ENCODE measurements around the gene MEMO1.
"Not testable (repeated sequence)": the region's sequence is repeated elsewhere in the genome, so short reads cannot be mapped to it uniquely, and the experiment has no call there.

MEMO1 gene

DNA sequence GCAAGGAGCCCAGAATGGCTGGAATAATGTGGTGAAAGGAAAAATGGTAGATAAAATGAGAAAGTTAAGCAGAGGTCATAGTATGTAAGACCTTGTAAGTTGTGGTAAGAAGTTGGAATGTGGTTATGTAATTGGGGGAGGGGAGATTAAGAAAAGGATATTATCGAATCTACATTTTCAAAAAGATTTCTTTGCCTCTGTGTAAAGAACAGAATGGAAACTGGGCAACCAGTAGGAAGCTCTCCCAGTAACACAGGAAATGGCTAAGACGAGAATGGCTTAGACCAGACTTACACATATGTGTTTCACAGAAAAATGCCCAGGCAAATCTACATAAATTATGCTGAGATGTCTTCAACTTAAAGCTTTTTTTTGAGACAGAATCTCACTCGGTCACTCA lies 13.2 kb downstream of the MEMO1 start:
- no peak for DNase-seq

DNA sequence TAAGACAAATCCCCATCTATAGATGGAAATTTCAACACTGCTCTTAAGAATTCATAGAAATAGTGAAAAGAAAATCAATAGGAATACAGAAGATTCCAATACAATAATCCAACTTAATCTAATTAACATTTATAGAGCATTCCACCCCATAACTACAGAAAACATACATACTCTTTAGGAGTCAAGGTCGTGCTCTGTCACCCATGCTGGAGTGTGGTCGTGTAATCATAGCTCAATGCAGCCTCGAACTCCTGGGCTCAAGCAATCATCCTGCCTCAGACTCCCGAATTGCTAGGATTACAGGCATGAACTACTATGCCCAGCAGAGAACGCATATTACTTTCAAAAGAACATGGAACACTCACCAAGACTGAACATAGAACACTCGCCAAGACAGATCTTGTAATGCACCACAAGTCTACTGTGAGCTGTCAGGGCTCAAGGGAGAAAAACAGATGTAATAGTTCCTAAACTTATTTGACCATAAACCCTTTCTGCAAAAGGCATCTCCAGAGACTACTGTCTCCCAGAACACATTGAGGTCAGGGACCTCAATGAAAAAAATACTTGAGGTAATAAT lies 14.1 kb downstream of the MEMO1 start:
- DNase-seq: no peak

DNA sequence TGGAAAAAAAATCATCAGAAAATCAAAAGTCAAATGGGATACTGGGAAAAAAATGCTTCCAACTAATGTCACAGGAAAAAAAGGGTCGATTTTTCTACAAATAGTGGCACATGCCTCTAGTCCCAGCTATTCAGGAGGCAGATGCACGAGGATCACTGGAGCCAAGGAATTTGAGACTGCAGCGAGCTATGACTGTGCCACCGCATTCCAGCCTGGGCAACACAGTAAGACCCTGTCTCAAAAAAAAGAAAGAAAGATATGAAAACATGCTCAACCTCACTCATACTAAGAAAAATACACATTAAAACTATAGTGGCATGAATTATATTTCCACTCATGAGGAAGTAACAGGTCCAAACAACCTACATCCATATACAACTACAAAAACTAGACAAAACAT lies 17.9 kb downstream of the MEMO1 start:
- DNase-seq: no peak

DNA sequence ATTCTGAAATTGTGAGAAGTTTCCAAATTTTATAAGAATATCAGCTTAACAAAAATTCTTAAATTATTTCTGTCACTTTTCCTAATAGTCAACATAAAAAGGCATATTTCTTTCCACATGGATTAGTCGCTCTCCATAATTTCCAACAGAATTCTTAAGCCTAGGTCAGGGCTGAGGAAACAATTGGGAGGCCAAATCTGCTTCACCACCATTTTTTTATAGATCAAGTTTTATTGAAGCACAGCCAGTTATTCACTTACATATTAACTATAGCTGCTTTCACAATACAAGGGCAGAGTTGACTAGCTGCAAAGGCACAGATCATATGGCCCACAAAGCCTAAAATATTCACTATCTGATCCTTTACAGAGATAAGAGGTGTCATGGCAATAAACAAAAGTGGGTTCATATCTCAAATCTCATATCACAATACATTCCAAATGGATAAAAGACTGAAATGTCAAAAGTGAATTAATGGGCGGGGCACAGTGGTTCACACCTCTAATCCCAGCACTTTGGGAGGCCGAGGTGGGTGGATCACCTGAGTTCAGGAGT lies 18.7 kb downstream of the MEMO1 start:
- no peak for DNase-seq

DNA sequence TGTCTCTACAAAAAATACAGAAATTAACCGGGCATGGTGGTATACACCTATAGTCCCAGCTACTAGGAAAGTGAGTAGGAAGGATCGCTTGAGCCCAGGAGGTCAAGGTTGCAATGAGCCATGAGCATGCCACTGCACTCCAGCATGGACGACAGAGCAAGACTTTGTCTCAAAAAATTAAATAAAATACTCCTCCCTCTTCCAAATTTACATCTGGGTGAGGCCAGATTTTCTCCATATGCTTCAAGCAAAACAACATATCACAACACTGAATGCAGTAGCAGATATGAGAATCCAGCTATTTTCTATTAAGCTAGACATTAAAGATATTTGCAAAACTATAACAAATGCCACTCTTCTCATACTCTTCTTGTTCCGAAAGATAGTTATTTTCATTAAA lies 20.9 kb downstream of the MEMO1 start:
- no peak for DNase-seq

DNA sequence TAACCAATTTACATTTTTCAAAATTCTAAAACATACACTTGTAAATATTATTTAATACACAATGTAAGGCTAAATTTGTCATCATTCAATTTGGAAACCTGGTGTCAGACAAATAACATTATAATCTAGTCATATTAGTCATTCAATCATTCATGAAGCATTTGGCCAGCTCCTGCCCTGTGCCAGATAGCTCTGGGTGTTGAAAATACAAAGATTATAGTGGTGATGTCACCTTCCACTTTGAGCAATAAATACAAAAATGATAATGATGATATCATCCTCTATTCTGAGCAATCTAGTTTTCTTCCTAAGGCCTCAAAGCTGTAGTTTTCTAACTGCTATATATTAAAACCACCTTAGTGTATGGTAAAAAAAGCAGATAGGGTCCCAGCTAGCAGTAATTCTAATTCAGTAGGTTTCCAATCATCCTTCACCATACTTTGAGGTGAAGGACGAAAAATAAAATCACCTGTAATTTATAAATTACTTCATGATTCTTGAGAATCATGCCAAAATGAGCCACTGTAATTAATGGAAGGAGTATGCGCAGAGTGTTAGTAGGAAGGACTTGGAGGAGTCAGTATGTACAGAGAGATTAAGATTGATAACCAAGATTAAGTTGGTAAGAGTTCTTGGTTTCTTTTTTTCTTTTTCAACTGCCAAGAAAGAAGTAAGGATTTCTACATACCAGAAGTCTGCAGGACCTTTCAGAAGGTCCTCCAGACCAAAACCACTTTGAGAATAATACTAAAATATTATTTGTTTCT lies 23.2 kb downstream of the MEMO1 start:
- DNase-seq: peak; percentile 70

DNA sequence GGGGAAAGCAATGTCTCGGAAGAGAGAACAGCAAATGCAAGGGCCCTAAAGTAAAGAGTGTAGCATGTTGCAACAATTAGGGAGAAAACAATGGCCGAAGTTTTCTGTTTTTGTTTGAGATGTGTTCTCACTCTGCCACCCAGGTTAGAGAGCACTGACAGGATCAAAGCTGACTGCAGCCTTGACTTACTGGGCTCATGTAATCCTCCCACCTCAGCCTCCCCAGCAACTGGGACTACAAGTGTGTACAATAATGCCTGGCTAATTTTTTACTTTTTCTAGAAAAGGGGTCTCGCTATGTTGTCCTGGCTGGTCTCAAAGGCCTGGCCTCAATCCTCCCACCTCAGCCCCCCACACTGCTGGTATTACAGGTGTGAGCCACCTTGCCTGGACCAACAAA lies 23.9 kb downstream of the MEMO1 start:
- DNase-seq: no peak

DNA sequence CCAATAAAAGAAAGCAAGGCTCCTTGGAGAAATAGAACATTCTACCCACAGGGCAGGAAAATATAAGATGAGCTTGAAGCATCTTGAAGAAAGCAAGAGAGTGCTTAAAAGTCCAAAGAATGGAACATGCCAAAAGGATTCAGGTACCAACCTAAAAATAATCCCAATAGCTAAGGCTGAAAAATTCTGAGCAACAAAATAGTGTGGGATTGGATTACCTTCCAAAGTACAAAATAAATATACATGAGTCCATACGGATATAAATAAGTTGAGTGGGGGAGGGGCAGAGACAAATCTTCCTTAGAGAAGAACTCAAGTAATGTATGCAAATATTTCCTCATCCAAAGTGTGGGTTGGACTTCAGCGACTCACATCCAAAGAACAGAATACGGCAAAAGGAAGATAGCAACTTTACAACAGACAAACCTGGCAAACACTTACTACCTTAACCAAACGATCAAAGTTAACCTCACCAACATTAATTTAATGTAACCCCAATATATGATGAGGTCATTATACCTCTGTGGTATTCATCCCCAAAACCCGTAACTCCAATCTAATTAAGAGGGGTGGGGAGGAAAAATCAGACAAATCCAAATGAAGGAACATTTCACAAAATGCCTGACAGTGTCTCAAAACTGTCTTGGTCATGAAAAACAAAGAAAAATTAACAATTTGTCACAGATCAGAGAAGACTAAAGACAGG lies 26.9 kb downstream of the MEMO1 start:
- DNase-seq: peak; percentile 18

DNA sequence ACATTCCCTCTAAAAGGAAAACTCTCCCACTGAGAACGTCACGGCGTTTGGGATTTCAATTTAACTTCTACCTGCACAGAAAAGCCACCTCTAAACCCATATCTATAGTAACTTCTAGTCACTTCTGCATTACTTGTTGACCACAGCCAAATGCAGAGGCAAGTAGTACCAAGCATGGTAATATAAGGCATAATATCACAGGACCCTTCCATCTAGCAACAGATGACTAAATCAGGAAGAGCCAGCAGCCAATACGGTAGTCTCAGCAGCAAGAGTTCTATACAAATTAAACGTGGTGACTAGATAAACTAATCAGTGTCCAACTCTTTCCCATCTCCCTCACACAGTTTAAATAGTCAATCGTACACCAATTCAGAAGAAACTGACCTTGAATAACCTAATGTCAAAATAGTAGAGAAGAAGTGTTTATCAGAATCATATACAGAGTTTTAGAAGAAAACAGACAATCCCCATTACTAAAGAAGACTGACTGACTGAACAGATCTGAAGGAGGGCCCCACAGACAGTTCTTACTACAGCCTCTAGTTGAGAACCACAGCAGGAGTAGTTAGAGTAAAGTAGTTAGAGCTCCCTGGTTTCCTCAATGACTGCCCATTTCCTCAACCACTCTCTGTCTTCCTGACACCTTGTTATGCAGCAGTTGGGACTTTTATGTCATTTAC lies 30.0 kb downstream of the MEMO1 start:
- DNase-seq: peak; percentile 47

DNA sequence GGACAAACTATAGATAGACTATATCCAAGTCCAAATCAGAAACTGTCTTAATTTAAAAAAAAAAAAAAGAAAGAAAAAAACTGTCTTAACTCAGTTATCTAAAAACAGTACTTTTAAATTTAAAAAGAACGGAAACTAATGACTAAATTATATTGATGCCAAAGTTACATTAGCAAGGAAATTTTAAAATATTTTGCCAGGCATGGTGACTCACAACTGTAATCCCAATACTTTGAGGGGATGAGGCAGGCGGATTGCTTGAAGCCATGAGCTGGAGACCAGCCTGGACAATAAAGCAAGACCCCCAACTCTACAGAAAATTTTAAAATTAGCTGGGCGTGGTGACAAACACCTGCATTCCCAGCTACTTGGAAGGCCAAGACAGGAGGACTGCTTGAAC lies 30.9 kb downstream of the MEMO1 start:
- peak; percentile 31 for DNase-seq

DNA sequence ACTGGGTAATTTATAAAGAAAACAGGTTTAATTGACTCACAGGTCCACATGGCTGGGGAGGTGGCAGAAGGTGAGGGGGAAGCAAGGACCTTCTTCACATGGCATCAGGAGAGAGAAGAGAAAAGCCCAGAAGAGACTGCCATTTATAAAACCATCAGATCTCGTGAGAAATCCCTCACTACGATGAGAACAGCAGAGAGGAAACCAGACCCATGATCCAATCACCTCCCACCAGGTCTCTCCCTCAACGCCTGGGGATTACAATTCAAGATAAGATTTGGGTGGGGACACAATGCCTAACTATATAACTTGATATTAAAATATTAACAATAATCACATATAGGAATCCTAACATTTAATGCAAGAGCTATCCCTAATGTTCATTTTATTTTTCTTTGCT lies 31.8 kb downstream of the MEMO1 start:
- DNase-seq: no peak

DNA sequence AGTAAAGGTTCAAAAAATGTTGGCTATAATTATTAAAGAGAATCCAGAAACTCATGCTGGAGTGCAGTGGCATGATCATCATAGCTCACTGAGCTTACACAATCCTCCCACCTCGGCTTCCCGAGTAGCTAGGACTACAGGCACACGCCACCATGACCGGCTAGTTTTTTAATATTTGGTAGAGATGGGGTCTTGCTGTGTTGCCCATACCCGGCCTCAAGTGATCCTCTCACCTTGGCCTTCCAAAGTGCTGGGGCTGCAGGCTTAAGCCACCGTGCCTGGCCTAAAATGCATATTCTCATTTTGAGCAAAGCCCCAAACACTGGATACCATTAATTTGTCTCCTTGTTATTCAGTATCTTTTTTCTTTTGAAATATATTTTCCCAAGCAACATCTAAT lies 32.4 kb downstream of the MEMO1 start:
- no peak for DNase-seq

DNA sequence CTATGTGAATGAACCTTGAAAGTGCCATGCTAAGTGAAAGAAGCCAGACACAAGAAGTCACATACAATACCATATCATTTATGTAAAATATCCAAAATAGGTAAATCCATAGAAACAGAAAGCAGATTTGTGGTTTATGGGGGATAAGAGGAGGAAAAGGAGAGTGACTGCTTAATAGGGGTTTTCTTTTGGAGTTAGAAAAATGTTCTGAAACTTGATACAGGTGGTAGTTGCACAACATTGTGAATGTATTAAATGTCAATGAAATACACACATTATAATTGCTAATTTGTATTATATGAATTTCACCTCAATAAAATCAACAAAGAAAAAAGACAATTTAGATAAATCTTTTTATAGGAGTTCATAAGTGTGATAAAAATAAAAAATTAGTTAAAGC lies 37.1 kb downstream of the MEMO1 start:
- DNase-seq: no peak

DNA sequence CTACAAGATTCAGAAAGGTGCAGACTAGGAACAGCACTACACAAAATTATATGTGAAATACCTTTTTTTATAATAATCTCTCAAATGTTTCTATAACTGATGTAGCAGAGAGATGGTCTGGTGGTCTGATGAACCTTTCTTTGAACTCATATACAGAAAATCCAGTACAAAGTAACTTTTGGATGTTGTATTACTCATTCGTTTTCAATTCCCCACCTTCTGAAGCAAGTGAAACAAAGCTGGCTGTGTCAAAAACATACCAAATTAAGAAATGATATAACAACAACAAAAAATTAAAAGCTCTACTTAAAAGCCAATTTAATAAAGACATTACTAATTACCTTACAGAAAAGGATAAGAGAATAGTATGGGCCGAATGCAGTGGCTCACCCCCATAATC lies 38.7 kb downstream of the MEMO1 start:
- DNase-seq: no peak

DNA sequence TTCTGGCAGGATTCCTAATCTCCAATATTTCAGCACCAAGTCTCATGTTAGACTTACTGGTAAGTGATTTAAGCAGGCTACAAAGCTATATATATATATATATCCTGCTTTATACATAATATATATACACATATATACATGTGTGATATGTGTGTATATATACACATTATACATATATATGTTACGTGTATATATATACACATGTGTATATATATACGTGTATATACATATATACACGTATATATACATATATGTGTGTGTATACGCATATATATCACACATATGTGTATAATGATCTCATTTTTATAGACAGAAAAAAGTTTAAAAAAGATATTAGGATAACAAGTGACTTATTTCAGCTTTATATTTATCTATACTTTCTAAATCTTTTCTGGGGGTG lies 41.6 kb downstream of the MEMO1 start:
- DNase-seq: no peak

DNA sequence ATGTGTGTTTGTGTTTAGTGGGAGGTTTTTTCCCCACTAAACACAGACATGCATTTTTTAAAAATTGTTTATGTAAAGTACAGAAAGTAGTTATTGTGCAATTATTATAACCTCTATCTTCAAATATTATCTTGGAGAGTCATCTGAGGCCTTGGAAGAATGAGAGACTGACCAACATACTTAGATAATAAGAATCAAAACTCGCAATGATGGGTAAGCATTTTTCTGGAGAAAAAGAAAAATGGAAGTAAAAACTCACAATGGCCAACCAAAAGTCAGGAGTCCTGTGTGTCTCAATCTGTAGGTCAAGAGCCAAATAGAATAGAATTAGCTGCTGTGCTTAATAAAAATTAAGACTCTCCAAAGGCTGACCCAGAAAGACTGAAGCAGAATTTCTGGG lies 43.0 kb downstream of the MEMO1 start:
- no peak for DNase-seq

DNA sequence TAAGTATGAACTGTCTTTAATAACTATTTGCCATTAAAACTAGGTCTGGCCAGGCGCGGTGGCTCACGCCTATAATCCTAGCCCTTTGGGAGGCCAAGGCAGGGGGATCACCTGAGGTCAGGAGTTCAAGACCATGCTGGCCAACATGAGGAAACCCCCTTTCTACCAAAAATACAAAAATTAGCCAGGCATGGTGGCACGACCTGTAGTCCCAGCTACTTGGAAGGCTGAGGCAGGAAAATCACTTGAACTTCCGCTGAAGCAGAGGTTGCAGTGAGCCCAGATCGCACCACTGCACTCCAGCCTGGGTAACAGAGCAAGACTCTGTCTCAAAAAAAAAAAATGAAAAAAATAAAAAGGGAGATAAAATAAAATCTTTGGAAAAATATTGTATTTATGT lies 44.4 kb downstream of the MEMO1 start:
- not testable (repeated sequence) for DNase-seq

DNA sequence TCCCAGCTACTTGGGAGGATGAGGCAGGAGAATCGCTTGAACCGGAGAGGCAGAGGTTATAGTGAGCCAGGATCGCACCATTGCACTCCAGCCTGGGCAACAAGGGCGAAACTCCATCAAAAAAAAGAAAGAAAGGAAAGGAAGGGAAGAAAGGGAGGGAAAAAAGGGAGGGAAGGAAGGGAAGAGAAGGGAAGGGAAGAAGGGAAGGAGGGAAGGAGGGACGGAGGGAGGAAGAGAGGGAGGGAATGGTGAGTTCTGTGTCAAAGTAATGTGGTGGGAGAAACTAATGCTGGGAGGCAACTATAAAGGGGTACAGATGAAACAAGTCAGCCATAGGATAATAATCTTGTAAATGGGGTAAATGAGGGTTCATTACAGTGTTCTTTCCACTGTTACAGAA lies 45.7 kb downstream of the MEMO1 start:
- DNase-seq: no peak

DNA sequence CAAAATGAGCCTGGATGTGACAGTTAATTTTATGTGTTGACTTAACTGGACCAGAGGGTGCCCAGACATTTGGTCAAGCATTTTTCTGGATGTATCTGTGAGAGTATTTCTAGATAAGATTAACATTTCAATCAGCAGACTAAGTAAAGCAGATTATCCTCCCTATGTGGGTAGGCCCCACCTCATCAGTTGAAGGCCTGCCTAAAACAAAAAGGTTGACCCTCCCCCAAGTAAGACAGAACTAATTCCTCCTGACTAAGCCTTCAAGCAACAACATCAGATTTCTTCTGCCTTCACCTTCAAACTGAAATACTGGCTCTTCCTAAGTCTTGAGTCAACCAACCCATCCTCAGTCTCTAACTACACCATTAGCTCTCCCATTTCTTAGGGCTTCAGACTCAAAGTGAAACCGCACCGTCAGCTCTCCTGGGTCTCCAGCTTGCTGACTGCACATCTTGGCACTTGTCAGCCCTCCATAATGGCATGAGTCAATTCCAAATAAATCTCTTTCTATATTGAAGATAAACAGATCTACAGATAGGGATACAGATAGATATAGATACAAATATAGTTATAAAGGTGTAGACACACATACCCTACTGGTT lies 47.9 kb downstream of the MEMO1 start:
- peak; percentile 68 for DNase-seq

DNA sequence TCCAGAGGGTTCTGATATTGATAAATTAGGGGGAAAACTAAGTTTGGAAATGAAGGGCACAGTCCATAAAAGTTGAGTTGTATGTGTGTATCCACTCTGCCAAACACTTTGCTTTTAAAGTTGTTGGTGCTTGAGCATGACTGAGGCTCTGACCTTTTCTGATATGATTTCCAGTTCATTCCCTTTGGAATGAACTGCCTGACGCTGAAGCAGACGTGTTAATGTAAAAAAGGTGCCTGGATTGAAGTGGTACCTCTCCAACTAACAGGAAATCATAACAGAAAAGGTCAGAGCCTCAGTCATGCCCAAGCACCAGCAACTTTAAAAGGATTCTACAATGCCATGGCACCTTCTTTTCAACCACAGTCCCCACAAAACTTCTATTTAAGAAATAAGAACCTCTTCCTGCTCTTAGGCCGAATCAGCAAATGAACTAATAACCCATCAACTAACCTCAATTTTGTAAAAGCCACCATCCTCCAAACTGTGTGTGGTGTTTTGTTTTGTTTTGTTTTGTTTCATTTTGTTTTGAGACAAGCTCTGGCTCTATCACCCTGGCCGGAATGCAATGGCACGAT lies 52.6 kb downstream of the MEMO1 start:
- DNase-seq: no peak

DNA sequence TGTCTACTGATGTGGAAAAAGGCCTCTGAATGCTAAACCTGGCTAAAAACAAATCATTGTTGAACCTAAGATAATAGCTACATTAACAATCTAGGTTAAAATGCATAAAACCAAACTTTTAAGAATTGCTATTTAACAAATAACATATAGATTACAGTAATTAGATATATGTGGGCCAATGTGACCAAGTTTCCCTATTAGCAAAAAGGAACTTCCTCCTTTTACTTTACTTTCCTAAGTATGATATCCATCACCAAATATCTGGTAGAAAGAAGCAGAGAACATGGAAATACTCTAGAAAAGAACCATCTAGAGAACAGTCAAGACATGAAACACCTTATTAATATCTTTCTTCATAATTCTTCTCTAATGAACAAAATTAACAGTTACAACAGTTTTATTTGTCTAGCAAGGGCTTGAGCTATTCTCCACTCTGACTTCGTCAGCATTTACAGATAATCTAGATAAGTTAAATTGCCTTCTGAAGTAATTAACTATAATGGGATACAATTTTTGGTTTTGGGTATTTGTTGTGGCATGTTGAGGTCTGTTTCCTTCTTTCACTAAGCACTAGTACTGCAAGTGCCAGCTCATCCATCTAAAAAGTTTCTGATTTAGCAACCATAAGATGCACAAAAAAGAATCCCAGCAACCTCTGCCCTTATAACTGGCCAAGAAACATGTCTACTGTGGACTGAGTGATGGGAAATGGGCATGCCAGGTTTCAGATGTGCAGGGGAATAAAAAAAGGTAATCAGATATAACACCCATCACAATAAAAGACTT lies 53.3 kb downstream of the MEMO1 start:
- peak; percentile 57 for DNase-seq

DNA sequence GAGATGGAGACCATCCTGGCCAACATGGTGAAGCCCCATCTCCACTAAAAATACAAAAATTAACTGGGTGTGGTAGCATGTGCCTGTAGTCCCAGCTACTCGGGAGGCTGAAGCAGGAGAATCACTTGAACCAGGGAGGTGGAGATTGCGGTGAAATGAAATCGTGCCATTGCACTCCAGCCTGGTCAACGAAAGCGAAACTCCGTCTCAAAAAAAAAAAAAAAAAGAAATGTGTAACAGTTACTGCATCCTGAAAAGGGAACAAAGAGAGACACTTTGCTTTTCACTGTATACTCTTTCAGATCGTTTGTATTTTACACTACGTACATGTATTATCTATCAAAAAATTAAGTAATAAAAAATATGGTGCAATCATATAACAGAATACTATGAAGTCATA lies 53.9 kb downstream of the MEMO1 start:
- peak; percentile 81 for DNase-seq

Data from suppressor macrophage treated with lipopolysaccharide for 4 hours (primary cell).